SK-MEL-5 (cell line): Measurements from ENCODE around the gene GPR146. TPM values are rescaled to one million over a fixed set of nuclear protein-coding genes. Genes with fewer than 3 reads are reported as not detected.
"Not testable (repeated sequence)": the region's sequence is repeated elsewhere in the genome, so short reads cannot be mapped to it uniquely, and the experiment has no call there.

Experiments used
- DNase-seq: peaks from one replicate; pipeline ENCODE4 v3.0.0-alpha.2; 2016; ENCODE audit warnings: low read depth, low spot score
- in situ Hi-C: cut with HindIII; loops from 2 replicates; pipeline ENCODE4 v1.10.0; 2016; ENCODE audit warnings: low sequenced_read_pairs, high pct_unique_total_duplicates, low pct_unique_long_range_greater_than_20kb
- total RNA-seq: library from RNA; depleted of rRNA; stranded (reverse); fragments of >200 nt; shearing (Covaris generic); gene quantifications from 2 replicates; pipeline ENCODE4 v1.2.3, GENCODE V29; 2014

Gene GPR146
- total RNA-seq, 1 experiment from 2014 or later, result 10.4 TPM

- DNase-seq, result no peak
- in situ Hi-C loops, result no loop called here
Measured at GRCh38 chr7:1032536-1033181, 11.7 kb upstream of the GPR146 start.

GRCh38 chr7:1033546-1034145, 10.7 kb upstream of the GPR146 start:
- in situ Hi-C loops, result no loop called here
- no peak for DNase-seq

- DNase-seq, in situ Hi-C loops: not testable (repeated sequence)
Measured at GRCh38 chr7:1034769-1035168, 9.6 kb upstream of the GPR146 start.

GRCh38 chr7:1036164-1036928, 8.0 kb upstream of the GPR146 start:
- in situ Hi-C loops, DNase-seq: not testable (repeated sequence)

DNA sequence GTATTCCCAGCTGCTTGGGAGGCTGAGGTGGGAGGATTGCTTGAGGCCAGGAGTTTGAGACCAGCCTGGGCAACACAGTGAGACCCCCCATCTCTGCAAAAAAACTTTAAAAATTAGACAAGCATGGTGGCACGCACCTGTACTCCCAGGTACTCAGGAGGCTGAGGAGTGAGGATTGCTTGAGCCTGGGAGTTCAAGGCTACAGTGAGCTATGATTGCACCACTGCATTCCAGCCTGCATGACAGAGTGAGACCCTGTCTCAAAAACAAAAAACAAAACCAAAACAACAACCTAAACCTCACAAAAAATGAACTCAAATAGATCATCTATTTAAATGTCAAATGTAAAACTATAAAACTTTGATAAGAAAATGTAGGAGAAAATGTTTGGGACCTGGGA, 4.1 kb upstream of the GPR146 start:
- in situ Hi-C loops, DNase-seq: not testable (repeated sequence)

DNA sequence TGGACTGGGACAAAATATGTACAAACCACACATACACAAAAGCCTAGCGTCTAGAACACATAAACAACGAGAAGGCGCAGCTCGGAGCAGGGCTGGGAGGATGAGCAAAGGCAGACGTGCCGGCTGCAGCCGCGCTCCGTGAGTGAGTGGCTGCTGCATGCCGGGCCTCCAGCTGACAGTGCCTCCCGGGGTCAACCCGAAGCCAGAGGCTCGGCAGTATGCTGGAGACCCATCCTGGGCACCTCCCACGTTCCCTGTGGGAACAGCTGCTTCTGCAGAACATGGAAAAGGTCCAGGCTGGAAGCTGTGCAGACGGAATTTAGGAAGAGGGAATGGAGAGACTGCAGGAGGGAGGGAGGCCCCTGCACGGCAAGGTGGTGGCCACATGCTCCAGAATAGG, 3.6 kb upstream of the GPR146 start:
- DNase-seq, result no peak
- in situ Hi-C loops, result no loop called here

DNA sequence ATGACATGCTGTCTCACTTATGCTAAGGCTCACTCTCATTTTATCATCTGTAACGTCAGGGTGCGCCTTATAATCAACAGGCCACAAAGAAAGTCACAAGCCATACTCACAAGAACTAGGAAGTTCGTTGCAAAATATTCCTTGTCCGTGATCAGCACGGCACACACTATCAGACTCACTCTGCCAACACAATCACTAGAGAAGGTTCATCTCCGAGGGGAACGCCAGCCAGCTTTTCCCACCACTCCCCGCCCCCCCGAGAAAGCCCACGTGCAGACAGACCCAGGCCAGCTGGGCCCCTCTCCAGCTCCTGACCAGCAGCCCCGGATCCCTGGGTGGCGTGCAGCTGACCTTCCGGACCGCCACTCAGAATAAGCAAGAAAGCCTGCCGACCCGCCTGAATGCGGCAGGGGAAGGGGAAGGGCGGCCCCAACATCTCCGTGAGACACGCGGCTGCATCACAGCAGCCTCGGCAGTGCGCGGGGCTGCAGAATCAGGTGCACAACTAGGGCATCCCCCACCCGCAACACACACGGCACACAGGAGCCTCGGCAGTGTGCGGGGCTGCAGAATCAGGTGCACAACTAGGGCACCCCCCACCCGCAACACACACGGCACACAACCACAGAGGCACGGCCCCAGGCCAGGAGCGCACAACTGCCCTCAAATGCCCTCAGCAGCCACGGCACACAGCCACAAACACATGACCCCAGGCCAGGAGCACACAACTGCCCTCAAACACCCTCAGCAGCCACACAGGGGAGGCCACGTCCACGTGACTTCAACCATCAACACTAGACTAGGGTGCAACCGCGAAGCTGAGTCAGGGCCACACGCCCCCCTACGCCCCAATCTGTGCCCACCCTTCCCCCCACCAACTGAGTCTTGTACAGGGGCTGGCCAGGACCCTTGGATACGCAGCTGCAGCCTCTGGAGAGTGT, 2.5 kb upstream of the GPR146 start:
- DNase-seq, result no peak
- in situ Hi-C loops, result no loop called here

DNA sequence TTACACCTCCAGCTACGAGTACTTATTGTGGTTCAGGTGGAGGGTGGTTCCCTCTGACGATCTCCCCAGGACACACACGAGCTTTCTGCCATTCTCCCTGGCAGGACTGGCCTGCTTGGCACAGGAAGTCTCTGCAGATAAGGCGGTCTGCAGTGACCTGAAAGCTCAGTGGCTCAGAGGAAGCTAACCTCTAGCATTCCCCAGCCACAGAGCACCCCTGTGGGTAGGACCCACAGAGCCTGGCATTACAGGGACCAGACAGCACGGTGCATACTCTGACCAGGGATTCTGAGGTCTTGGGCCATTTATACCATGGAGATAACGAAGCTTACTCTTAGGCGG, 1.9 kb upstream of the GPR146 start:
- DNase-seq, result no peak
- in situ Hi-C loops, result no loop called here

GRCh38 chr7:1043552-1044188, 676 bp upstream of the GPR146 start:
- no peak for DNase-seq
- in situ Hi-C loops, result no loop called here

DNA sequence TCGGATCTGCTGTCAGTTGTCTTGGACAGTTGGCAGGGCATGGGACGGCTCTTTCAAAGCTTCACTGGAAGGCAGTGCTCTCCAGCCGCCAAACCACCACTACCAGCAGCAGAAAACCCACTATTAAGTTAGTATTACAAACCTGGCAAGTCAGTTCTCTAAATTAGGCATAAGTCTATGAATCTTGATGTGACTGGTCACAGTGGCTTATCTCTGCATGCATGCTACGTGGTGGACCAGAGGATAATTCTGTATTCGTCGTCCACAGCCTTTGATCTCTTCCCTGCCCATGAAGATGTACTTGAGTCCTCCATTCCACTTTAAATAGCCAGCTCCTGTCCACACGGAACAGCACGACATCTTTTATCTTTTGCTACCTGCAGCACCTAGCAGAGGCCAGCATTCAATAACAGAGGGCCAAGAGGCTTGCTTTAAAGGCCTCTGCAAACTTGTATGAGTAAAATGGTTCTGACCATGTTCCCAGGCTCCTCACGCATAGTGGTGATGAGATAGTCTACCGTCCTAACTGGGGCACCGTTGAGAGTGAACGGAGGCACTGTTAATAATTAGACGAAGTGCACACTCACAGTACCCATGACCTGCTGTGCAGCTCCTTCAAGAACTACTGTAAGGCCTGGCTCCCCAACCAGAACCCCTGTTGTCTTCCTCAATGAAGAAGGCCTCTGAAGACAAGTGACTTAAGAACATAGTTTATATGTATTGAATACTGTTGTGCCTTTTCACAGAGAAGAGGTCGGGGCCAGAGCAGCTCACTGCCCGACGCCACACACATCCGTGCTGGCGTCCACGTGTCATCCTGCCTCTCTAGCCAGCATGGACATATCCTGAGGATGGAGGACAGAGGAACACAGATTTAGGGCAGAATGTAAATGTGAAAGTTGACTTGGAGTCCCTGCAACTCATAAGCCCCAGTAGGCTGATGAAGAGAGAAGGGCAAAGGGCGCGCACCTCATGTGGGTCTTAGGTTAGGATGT, 1.0 kb downstream of the GPR146 start:
- in situ Hi-C loops, result no loop called here
- no peak for DNase-seq

DNA sequence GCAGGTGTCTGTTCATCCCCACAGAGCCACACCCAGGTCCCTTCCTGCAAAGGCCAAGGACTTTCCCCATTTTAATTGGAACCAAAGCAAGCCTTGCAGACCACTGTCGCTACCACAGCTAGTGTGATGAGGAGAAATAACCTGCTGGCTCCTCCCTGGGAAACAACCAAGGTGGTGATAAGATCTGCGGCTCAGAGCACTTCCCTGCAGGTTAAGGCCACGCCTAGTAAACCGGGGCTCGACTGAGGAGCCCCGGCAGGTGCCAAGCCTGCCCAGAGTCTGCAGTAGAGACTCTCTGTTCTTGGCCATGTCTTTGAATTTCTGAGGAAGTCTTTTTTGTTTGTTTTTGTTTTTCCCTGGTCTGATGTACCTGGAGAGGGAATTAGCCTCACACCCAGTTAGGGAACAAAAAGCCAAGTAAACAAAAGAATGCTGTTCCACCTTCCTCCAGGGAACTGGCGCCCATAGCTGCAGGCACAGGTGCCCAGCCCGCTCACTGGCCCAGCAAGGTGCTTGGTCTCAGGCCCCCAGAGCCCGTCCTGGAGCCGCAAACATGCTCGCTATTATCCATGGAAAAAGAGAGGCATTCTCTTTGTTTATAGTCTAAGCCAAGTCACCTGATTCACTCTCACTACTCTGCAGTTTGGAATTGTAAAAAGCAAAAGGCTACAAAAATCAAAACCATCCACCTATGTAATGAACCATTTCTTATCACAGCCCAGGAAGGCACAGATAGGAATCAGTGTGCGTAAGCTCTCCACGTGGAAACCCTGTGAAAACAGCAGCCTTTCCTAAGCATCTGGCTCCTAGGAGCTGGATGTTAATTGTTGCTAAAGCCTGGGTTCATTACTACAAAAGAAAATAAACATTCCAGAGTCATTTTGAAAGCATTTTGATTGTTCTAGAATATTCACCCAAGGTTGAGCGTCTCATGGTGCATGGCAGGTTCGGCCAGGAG, 2.7 kb downstream of the GPR146 start:
- DNase-seq, result no peak
- in situ Hi-C loops, result no loop called here

GRCh38 chr7:1049006-1049741, 4.8 kb downstream of the GPR146 start:
- DNase-seq, result no peak
- in situ Hi-C loops, result no loop called here

DNA sequence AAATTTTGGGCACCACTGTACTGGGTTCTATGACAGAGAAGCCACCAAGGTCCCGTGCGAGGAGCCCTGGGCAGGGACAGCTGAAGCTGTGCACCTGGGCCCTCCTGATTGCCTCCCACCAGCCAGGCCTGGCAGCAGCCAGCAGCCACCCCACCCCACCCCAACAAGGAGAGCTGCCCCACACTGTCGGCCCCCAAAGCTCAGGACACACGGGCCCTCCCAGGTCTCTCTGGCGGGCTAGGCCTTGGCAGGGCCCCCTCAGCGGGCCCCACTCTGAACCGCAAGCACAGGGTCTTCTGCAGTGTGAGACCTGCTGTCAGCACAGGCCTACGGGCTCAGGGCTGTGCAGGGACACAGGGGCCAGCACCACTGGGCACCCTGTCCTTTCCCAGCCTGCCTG, 5.5 kb downstream of the GPR146 start:
- DNase-seq, result no peak
- in situ Hi-C loops, result no loop called here

- in situ Hi-C loops, result no loop called here
- no peak for DNase-seq
Measured at GRCh38 chr7:1050254-1050906, 6.0 kb downstream of the GPR146 start.
